GM21717 (cell line): ENCODE data around the gene STRIP2.
A peak's percentile ranks its signal among the peaks of the same experiment; 100 is the strongest.
"Not testable (repeated sequence)": the region's sequence is repeated elsewhere in the genome, so short reads cannot be mapped to it uniquely, and the experiment has no call there.

Experiments
- ATAC-seq: cut with Tn5 transposase; IDR thresholded peaks from one replicate; pipeline ENCODE4 v1.9.1; 2021; ENCODE audit warnings: mild to moderate bottlenecking, moderate library complexity; ENCODE audit not compliant: unreplicated experiment

The STRIP2 gene

GRCh38 chr7:129433847-129434674, at the start of gene STRIP2:
TSS of gene STRIP2 (plus strand) at chr7:129434432. CDS start at chr7:129434473, 41 bp downstream.
- peak; percentile 97 for ATAC-seq

- ATAC-seq = no peak
Measured at GRCh38 chr7:129385116-129385515, 49.1 kb upstream of the STRIP2 start.

- no peak for ATAC-seq
Measured at GRCh38 chr7:129385598-129385997, 48.6 kb upstream of the STRIP2 start.

GRCh38 chr7:129386506-129386905, 47.7 kb upstream of the STRIP2 start:
- ATAC-seq = no peak

GRCh38 chr7:129387537-129387936, 46.7 kb upstream of the STRIP2 start:
- ATAC-seq = no peak

GRCh38 chr7:129388333-129389098, 45.7 kb upstream of the STRIP2 start:
- no peak for ATAC-seq

- no peak for ATAC-seq
Measured at GRCh38 chr7:129389829-129390228, 44.4 kb upstream of the STRIP2 start.

- no peak for ATAC-seq
Measured at GRCh38 chr7:129390314-129390713, 43.9 kb upstream of the STRIP2 start.

- no peak for ATAC-seq
Measured at GRCh38 chr7:129391546-129392171, 42.6 kb upstream of the STRIP2 start.

GRCh38 chr7:129393255-129393654, 41.0 kb upstream of the STRIP2 start:
- no peak for ATAC-seq

GRCh38 chr7:129394101-129394500, 40.1 kb upstream of the STRIP2 start:
- no peak for ATAC-seq

GRCh38 chr7:129394982-129395914, 39.0 kb upstream of the STRIP2 start:
- ATAC-seq = no peak

- no peak for ATAC-seq
Measured at GRCh38 chr7:129401228-129401966, 32.8 kb upstream of the STRIP2 start.

- ATAC-seq = no peak
Measured at GRCh38 chr7:129401967-129402860, 32.0 kb upstream of the STRIP2 start.

GRCh38 chr7:129405527-129405926, 28.7 kb upstream of the STRIP2 start:
- no peak for ATAC-seq

- not testable (repeated sequence) for ATAC-seq
Measured at GRCh38 chr7:129410238-129410637, 24.0 kb upstream of the STRIP2 start.

GRCh38 chr7:129412501-129412900, 21.7 kb upstream of the STRIP2 start:
- no peak for ATAC-seq

- ATAC-seq = no peak
Measured at GRCh38 chr7:129417073-129417472, 17.2 kb upstream of the STRIP2 start.
